Endothelial cell of umbilical vein (primary cell): ENCODE measurements around the gene WDR48. TPM values are rescaled to one million over a fixed set of nuclear protein-coding genes. Genes with fewer than 3 reads are reported as not detected.

ENCODE experiments used
- BruUV-seq: library from RNA; stranded (reverse); fragments of 400-500 nt; replicated peaks from 2 replicates; lab custom pipeline; 2021; lab: Mats Ljungman, UMichigan
- CTCF ChIA-PET: fragments of 300-600, 350-600 bp; sonication (Branson Sonifier 250); formaldehyde crosslinking; loops from one replicate; lab custom pipeline; 2021; ENCODE audit warnings: antibody characterized with exemption, inconsistent platforms; lab: Charles Lee
- POLR2A ChIA-PET: fragments of 300-600, 350-600 bp; sonication (Branson Sonifier 250); formaldehyde crosslinking; loops from one replicate; lab custom pipeline; 2021; ENCODE audit warnings: antibody characterized with exemption, inconsistent platforms; lab: Charles Lee
- DNase-seq: peaks from one replicate; pipeline ENCODE4 v3.0.0-alpha.2; 2011; ENCODE audit warnings: low read depth, low spot score
- FAIRE-seq: peaks from 2 replicates; lab custom pipeline; 2011; peaks lifted over from hg19 to GRCh38; lab: Jason Lieb, UNC
- H2AFZ ChIP-seq: 2 replicates; pipeline ENCODE4 v1.6.0; 2012; ENCODE audit warnings: low read depth, low read length, control low read depth, inconsistent platforms
- H3K27ac ChIP-seq: 2 replicates; pipeline ENCODE4 v1.5.1; 2011; ENCODE audit warnings: low read depth, mild to moderate bottlenecking, control low read depth, low read length, moderate library complexity; ENCODE audit not compliant: insufficient read depth
- H3K27me3 ChIP-seq, 2 experiments: 2 replicates each; pipeline versions ENCODE4 v1.6.0 to v1.6.1; 2011; ENCODE audit warnings: low read length in 2 of 2, mixed read lengths in 1 of 2; ENCODE audit not compliant: control insufficient read depth in 2 of 2, insufficient read depth in 2 of 2
- H3K36me3 ChIP-seq, 2 experiments: 2 replicates in 1 of 2; 3 replicates in 1 of 2; pipeline ENCODE4 v1.5.1; 2011; ENCODE audit warnings: low read length in 2 of 2, mild to moderate bottlenecking in 1 of 2, moderate library complexity in 1 of 2; ENCODE audit not compliant: control insufficient read depth in 2 of 2, insufficient read depth in 2 of 2; ENCODE audit errors: extremely low read depth in 1 of 2
- H3K4me1 ChIP-seq: 3 replicates; pipeline ENCODE4 v1.5.1; 2011; ENCODE audit warnings: mild to moderate bottlenecking, low read length; ENCODE audit not compliant: control insufficient read depth, insufficient read depth; ENCODE audit errors: extremely low read depth
- H3K4me2 ChIP-seq: 2 replicates; pipeline ENCODE4 v1.6.1; 2011; ENCODE audit warnings: low read length, control low read depth, mixed read lengths; ENCODE audit not compliant: insufficient read depth
- H3K4me3 ChIP-seq, 3 experiments: fragments of 200-600 bp in 1 of 3; sonication (generic), shearing (Covaris generic) in 1 of 3; replicated peaks in 1 of 3; 2 replicates each; pipeline ENCODE4 v1.5.1; 2011 to 2016; ENCODE audit warnings: control low read depth in 3 of 3, low read length in 3 of 3, mild to moderate bottlenecking in 2 of 3, inconsistent platforms in 1 of 3, low read depth in 1 of 3, moderate library complexity in 1 of 3; ENCODE audit not compliant: insufficient read depth in 1 of 3
- H3K79me2 ChIP-seq: 2 replicates; pipeline ENCODE4 v1.6.0; 2012; ENCODE audit warnings: low read length, inconsistent platforms; ENCODE audit not compliant: control insufficient read depth, insufficient read depth
- H3K9ac ChIP-seq: replicated peaks from 2 replicates; pipeline ENCODE3; 2011; ENCODE audit warnings: low read length, control low read depth; ENCODE audit not compliant: insufficient read depth; ENCODE audit errors: extremely low read depth
- H3K9me1 ChIP-seq: replicated peaks from 3 replicates; pipeline ENCODE4 v1.6.0; 2011; ENCODE audit warnings: mild to moderate bottlenecking, low read length; ENCODE audit not compliant: control insufficient read depth, insufficient read depth; ENCODE audit errors: extremely low read depth
- H3K9me3 ChIP-seq: replicated peaks from 2 replicates; pipeline ENCODE4 v1.5.1; 2012; ENCODE audit warnings: low read length, inconsistent platforms; ENCODE audit not compliant: control insufficient read depth, insufficient read depth
- H4K20me1 ChIP-seq: replicated peaks from 2 replicates; pipeline ENCODE3; 2011; ENCODE audit warnings: mild to moderate bottlenecking, low read length; ENCODE audit not compliant: control insufficient read depth, insufficient read depth; ENCODE audit errors: extremely low read depth
- FOS ChIP-seq: IDR thresholded peaks from 2 replicates; pipeline ENCODE4 v1.6.1; 2011; ENCODE audit warnings: mild to moderate bottlenecking, low read length, moderate library complexity, borderline replicate concordance; ENCODE audit not compliant: insufficient read depth
- GATA2 ChIP-seq: IDR thresholded peaks from 2 replicates; pipeline ENCODE4 v1.7.0; 2011; ENCODE audit warnings: low read depth, mild to moderate bottlenecking, moderate library complexity, mixed read lengths, low read length; ENCODE audit not compliant: insufficient read length, insufficient read depth
- JUN ChIP-seq: IDR thresholded peaks from 2 replicates; pipeline ENCODE4 v1.6.1; 2011; ENCODE audit warnings: borderline replicate concordance, low read depth; ENCODE audit not compliant: insufficient read length, insufficient read depth
- MYC ChIP-seq: IDR thresholded peaks from one replicate; pipeline ENCODE4 v1.6.1; 2011; ENCODE audit warnings: mild to moderate bottlenecking, low read depth, low read length
- POLR2A ChIP-seq: IDR thresholded peaks from 2 replicates; pipeline ENCODE4 v1.6.1; 2012; ENCODE audit warnings: low read depth, mild to moderate bottlenecking, control low read depth, low read length
- POLR2AphosphoS5 ChIP-seq: IDR thresholded peaks from 2 replicates; pipeline ENCODE4 v1.6.1; 2012; ENCODE audit warnings: low read depth, mild to moderate bottlenecking, control low read depth, low read length, moderate library complexity; ENCODE audit not compliant: insufficient read depth
- dilution Hi-C: fragments of 300-500 bp; cut with MboI; formaldehyde crosslinking; loops from one replicate; pipeline ENCODE4 v1.15.0; 2019; ENCODE audit warnings: low sequenced_read_pairs; ENCODE audit not compliant: extremely low pct_ligation_motif_present
- intact Hi-C: fragments of 100-400 bp; cut with micrococcal nuclease; formaldehyde crosslinking; loops from one replicate; pipeline ENCODE4 v1.10.0; 2022
- polyA plus RNA-seq, 4 experiments: library from polyadenylated mRNA; depleted of rRNA in 3 of 4; stranded (reverse) in 3 of 4; unstranded in 1 of 4; fragments of >200 nt; gene quantifications; 2 replicates each; pipeline versions ENCODE4 v1.2.1 to v1.2.3, GENCODE V29; 2011 to 2012; ENCODE audit warnings: missing spikeins in 1 of 4
- total RNA-seq: library from RNA; stranded (reverse); gene quantifications from 2 replicates; pipeline ENCODE4 v1.2.3, GENCODE V29; 2021
- TF ChIP-seq, protein P1 (sequence below): IDR thresholded peaks from 2 replicates; pipeline ENCODE4 v1.6.1; 2011; ENCODE audit not compliant: insufficient read depth, insufficient read length
- TF ChIP-seq, protein P2 (sequence below), 2 donors: IDR thresholded peaks; 1 replicate in 1 of 2; 2 replicates in 1 of 2; pipeline ENCODE4 v1.5.1; 2011; ENCODE audit warnings: low read length in 2 of 2, mild to moderate bottlenecking in 2 of 2, moderate library complexity in 2 of 2, control low read depth in 1 of 2, inconsistent platforms in 1 of 2, low read depth in 1 of 2; ENCODE audit not compliant: insufficient read depth in 1 of 2; ENCODE audit errors: extremely low read depth in 1 of 2

WDR48 gene
- total and polyA plus RNA-seq, 2 donors (not counting 3 experiments of a cell fraction or from before 2014, with no cell fraction given) = 13.7 to 25.3 TPM

DNA sequence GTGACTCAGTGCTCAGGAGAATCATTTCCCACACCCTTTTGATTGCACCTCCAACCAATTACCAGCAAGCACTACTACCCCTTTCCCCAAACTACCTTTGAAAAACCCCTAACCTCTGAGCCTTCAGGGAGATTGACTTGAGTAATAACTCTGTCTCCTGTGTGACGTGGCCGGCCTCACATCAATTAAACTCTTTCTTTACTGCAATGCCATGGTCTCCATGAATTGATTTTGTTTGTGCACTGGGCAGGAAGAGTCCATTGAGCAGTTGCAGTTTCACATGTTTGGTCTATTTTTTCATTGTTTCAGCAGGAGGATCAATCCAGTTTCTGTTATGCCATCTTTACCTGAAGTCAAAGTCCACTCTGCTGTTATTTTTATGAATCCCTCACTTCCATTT, 32.5 kb upstream of the WDR48 start:
- ChIA-PET CTCF (interaction anchor here (1.8 kb wide), 1 partner anchor 12 kb away, joined by 10 read pairs; no protein-coding TSS in a partner anchor), POLR2A (no interaction called here)
- Histone ChIP-seq H2AFZ (no peak overlapping the region), H3K27ac (no peak overlapping the region), H3K36me3 (no peaks in the 10 kb centered on the region), H3K79me2 (no peaks in the 10 kb centered on the region), H3K4me2 (no peak overlapping the region), H3K9me1 (no peaks in the 10 kb centered on the region), H4K20me1 (no peaks in the 10 kb centered on the region), H3K9ac (no peak overlapping the region), H3K27me3 (peaks cover 2 to 11% of the 10 kb centered on the region in 2 experiments), H3K4me1 (no peaks in the 10 kb centered on the region), H3K9me3 (no peaks in the 10 kb centered on the region), H3K4me3 (no peak overlapping the region)
- TF ChIP-seq, protein P1, sequence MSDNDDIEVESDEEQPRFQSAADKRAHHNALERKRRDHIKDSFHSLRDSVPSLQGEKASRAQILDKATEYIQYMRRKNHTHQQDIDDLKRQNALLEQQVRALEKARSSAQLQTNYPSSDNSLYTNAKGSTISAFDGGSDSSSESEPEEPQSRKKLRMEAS = no peak
- TF ChIP-seq JUN (no peak), POLR2AphosphoS5 (no peak), POLR2A (no peak), MYC (no peak), GATA2 (no peak), FOS (no peak)
- TF ChIP-seq, protein P2, sequence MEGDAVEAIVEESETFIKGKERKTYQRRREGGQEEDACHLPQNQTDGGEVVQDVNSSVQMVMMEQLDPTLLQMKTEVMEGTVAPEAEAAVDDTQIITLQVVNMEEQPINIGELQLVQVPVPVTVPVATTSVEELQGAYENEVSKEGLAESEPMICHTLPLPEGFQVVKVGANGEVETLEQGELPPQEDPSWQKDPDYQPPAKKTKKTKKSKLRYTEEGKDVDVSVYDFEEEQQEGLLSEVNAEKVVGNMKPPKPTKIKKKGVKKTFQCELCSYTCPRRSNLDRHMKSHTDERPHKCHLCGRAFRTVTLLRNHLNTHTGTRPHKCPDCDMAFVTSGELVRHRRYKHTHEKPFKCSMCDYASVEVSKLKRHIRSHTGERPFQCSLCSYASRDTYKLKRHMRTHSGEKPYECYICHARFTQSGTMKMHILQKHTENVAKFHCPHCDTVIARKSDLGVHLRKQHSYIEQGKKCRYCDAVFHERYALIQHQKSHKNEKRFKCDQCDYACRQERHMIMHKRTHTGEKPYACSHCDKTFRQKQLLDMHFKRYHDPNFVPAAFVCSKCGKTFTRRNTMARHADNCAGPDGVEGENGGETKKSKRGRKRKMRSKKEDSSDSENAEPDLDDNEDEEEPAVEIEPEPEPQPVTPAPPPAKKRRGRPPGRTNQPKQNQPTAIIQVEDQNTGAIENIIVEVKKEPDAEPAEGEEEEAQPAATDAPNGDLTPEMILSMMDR (IDR thresholded peaks at IDR 0.05; ENCODE audit: extremely low read depth in 1 of 2, insufficient read depth in 1 of 2, low read depth in 1 of 2, low read length in 2 of 2) = no peak
- dilution Hi-C loops (no loop called here), intact Hi-C loops (no loop called here)
- FAIRE-seq = no peak
- BruUV-seq = no TSS peak
- no peak for DNase-seq
